ENCODE measurements around the gene EGFL6. TPM values are rescaled to one million over a fixed set of nuclear protein-coding genes. Genes with fewer than 3 reads are reported as not detected.
A peak's percentile ranks its signal among the peaks of the same experiment; 100 is the strongest.

Gene EGFL6
- total RNA-seq, 2 experiments from 2014 or later: not detected

GRCh38 chrX:13655674-13656073, 86.3 kb downstream of the EGFL6 start:
- CTCF ChIA-PET (ENCODE audit: unreplicated experiment): no interaction called here
- Histone ChIP-seq H3K4me2 (ENCODE audit: low read length) (no peak overlapping the region), H2AFZ (ENCODE audit: low read length) (no peak overlapping the region), H4K20me1 (ENCODE audit: insufficient read depth, low read length) (no peaks in the 10 kb centered on the region), H3K27ac (ENCODE audit: low read depth, low read length, poor library complexity, severe bottlenecking) (no peak overlapping the region), H3K9me3 (ENCODE audit: low read length) (no peaks in the 10 kb centered on the region), H3K79me2 (ENCODE audit: insufficient read depth, low read depth, low read length) (peaks cover 12% of the 10 kb centered on the region; the same call in 1 of the 2 replicates), H3K36me3 (ENCODE audit: insufficient read depth, low read length) (peaks cover 9% of the 10 kb centered on the region), H3K4me1 (ENCODE audit: insufficient read depth, low read length, poor library complexity, severe bottlenecking) (peaks cover 26% of the 10 kb centered on the region), H3K4me3 (ENCODE audit: low read depth, low read length, poor library complexity, severe bottlenecking) (no peak overlapping the region), H3K9me2 (ENCODE audit: insufficient read depth, low read length) (no peaks in the 10 kb centered on the region)
- intact Hi-C loops (cut with micrococcal nuclease; ENCODE audit: unreplicated experiment): loop anchor here (5.0 kb wide), 1 partner anchor 197 kb away; no protein-coding TSS in a partner anchor
- POLR2A ChIA-PET: interaction anchor here (1.3 kb wide), 1 partner anchor 33 kb away, joined by 4 read pairs; the partner anchor contains the start of gene RAB9A
- TF ChIP-seq EZH2phosphoT487 (IDR thresholded peaks at IDR 0.05; ENCODE audit: borderline replicate concordance, low read depth, low read length) (no peak), CTCF (conservative IDR thresholded peaks at IDR 0.05; ENCODE audit: low read length) (no peak)
- no peak for DNase-seq (ENCODE audit: low spot score)
- BruUV-seq (replicated peaks): no TSS peak

DNA sequence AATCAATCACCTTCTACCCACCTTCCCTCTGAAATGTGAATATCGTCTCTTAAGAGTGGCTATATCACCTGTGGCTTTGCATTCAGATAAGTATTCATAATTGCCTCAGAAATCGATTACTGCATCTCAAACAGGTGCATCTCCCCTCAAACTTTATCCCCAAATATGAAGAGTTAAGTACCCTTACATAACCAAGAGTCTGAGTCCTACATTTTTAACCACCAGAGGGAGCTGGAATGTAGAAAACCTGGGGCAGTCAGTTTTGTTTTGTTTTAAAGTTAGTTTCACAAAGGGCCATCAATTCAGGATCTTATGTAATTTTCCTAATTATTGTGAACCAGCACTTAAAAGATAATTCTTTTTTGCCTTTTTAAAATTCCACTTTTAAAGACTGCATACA, 89.2 kb downstream of the EGFL6 start:
- H2AFZ ChIP-seq (ENCODE audit: low read length): peak overlapping the region; percentile 98
- no TSS peak for BruUV-seq (replicated peaks)
- CTCF ChIA-PET (ENCODE audit: unreplicated experiment): no interaction called here
- H3K9me2 ChIP-seq (ENCODE audit: insufficient read depth, low read length): no peaks in the 10 kb centered on the region
- peak overlapping the region; percentile 77 for H3K4me2 ChIP-seq (ENCODE audit: low read length)
- peak; percentile 65 for DNase-seq (ENCODE audit: low spot score)
- no peaks in the 10 kb centered on the region for H4K20me1 ChIP-seq (ENCODE audit: insufficient read depth, low read length)
- TF ChIP-seq CTCF (conservative IDR thresholded peaks at IDR 0.05; ENCODE audit: low read length) (peak; percentile 85), EZH2phosphoT487 (IDR thresholded peaks at IDR 0.05; ENCODE audit: borderline replicate concordance, low read depth, low read length) (no peak)
- H3K4me3 ChIP-seq (ENCODE audit: low read depth, low read length, poor library complexity, severe bottlenecking): peak overlapping the region; percentile 44
- H3K9me3 ChIP-seq (ENCODE audit: low read length): no peaks in the 10 kb centered on the region
- H3K27ac ChIP-seq (ENCODE audit: low read depth, low read length, poor library complexity, severe bottlenecking): peak overlapping the region; percentile 40
- peaks cover 17% of the 10 kb centered on the region for H3K36me3 ChIP-seq (ENCODE audit: insufficient read depth, low read length)
- peaks cover 20% of the 10 kb centered on the region for H3K4me1 ChIP-seq (ENCODE audit: insufficient read depth, low read length, poor library complexity, severe bottlenecking)
- POLR2A ChIA-PET: interaction anchor here (1.2 kb wide), 1 partner anchor 30 kb away, joined by 4 read pairs; the partner anchor contains the start of gene RAB9A
- H3K79me2 ChIP-seq (ENCODE audit: insufficient read depth, low read depth, low read length): peaks cover 12% of the 10 kb centered on the region; the same call in 1 of the 2 replicates
- intact Hi-C loops (cut with micrococcal nuclease; ENCODE audit: unreplicated experiment): loop anchor here (1.0 to 5.0 kb wide), 4 partner anchors 32 to 374 kb away; no protein-coding TSS in a partner anchor

DNA sequence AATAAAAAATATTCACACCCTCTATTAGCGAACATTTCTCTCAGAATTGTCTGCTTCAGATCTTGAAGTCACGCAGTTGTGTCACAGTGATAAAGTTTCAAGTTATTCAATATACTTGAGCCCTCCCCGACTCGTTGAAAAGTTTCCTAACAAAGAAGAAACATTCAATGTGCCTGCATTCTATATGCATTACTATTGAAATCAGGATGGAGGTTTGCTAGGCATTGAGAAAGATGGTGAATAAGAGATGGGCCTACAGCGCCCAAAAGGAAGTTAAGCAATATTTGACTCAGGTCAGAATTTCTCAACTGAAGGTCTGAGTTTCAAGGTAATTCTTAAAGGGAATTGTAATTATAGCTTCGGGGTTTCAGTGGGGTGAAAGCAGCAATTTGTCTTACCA, 89.7 kb downstream of the EGFL6 start:
- Histone ChIP-seq H3K4me2 (ENCODE audit: low read length) (peak overlapping the region; percentile 77), H3K27ac (ENCODE audit: low read depth, low read length, poor library complexity, severe bottlenecking) (peak overlapping the region; percentile 40), H4K20me1 (ENCODE audit: insufficient read depth, low read length) (no peaks in the 10 kb centered on the region), H3K36me3 (ENCODE audit: insufficient read depth, low read length) (peaks cover 17% of the 10 kb centered on the region), H3K4me1 (ENCODE audit: insufficient read depth, low read length, poor library complexity, severe bottlenecking) (peaks cover 16% of the 10 kb centered on the region), H3K9me2 (ENCODE audit: insufficient read depth, low read length) (no peaks in the 10 kb centered on the region), H3K79me2 (ENCODE audit: insufficient read depth, low read depth, low read length) (peaks cover 7% of the 10 kb centered on the region; the same call in 1 of the 2 replicates), H3K9me3 (ENCODE audit: low read length) (no peaks in the 10 kb centered on the region), H2AFZ (ENCODE audit: low read length) (peak overlapping the region; percentile 98), H3K4me3 (ENCODE audit: low read depth, low read length, poor library complexity, severe bottlenecking) (peak overlapping the region; percentile 44)
- DNase-seq (ENCODE audit: low spot score): peak; percentile 7
- intact Hi-C loops (cut with micrococcal nuclease; ENCODE audit: unreplicated experiment): loop anchor here (1.0 to 5.0 kb wide), 3 partner anchors 32 to 373 kb away; no protein-coding TSS in a partner anchor
- TF ChIP-seq CTCF (conservative IDR thresholded peaks at IDR 0.05; ENCODE audit: low read length): no peak
- TF ChIP-seq EZH2phosphoT487 (IDR thresholded peaks at IDR 0.05; ENCODE audit: borderline replicate concordance, low read depth, low read length): no peak
- ChIA-PET POLR2A (interaction anchor here (1.2 kb wide), 1 partner anchor 29 kb away, joined by 4 read pairs; the partner anchor contains the start of gene RAB9A), CTCF (ENCODE audit: unreplicated experiment) (no interaction called here)
- no TSS peak for BruUV-seq (replicated peaks)

All from OCI-LY7 (cell line).